ENCODE results near the gene DSG3.

DSG3 gene

GRCh38 chr18:31497404-31497835 lies 49.9 kb downstream of the DSG3 start:
- no peak for TF ChIP-seq CTBP1 (IDR thresholded peaks at IDR 0.05; ENCODE audit: borderline replicate concordance)
- ChIA-PET CTCF (no interaction called here), POLR2A (interaction anchor here (1.1 to 2.3 kb wide), 4 partner anchors 13 to 456 kb away, joined by 3 to 8 read pairs (median 3); partner anchors contain the start of gene DSC3)

GRCh38 chr18:31497836-31498573 lies 50.5 kb downstream of the DSG3 start, which contains the start of gene DSG2:
Gene DSG2, plus strand, starts transcription at chr18:31498177. Its CDS starts 75 bp downstream, at chr18:31498252.
- DNase-seq (ENCODE audit: extremely low spot score): peak; percentile 91
- TF ChIP-seq L3MBTL2 (conservative IDR thresholded peaks at IDR 0.05) (peak; percentile 80), LEF1 (IDR thresholded peaks at IDR 0.05; ENCODE audit: borderline replicate concordance) (peak; percentile 12; the same call in 1 of the 2 replicates), FOXM1 (IDR thresholded peaks at IDR 0.05; ENCODE audit: borderline replicate concordance) (no peak)
- CTCF ChIA-PET: no interaction called here
- POLR2A ChIA-PET: interaction anchor here (1.2 to 2.3 kb wide), 3 partner anchors 13 to 456 kb away, joined by 3 to 8 read pairs (median 3); partner anchors contain the start of gene DSC3

More at GRCh38 chr18:31497404-31497835, 49.9 kb downstream of the DSG3 start:
- DNase-seq (ENCODE audit: extremely low spot score): no peak

- peak; percentile 50 for DNase-seq (ENCODE audit: extremely low spot score)
- TF ChIP-seq L3MBTL2 (conservative IDR thresholded peaks at IDR 0.05) (peak; percentile 82), ARNT (IDR thresholded peaks at IDR 0.05) (no peak), PKNOX1 (IDR thresholded peaks at IDR 0.05) (no peak)
- POLR2A ChIA-PET: interaction anchor here (1.4 to 2.3 kb wide), 2 partner anchors 13 to 457 kb away, joined by 3 to 8 read pairs; partner anchors contain the start of gene DSC3
- CTCF ChIA-PET: no interaction called here
Observed at GRCh38 chr18:31498574-31499524, 51.3 kb downstream of the DSG3 start.

- ChIA-PET CTCF (interaction anchor here (1.0 kb wide), 1 partner anchor 12 kb away, joined by 3 read pairs; no protein-coding TSS in a partner anchor), POLR2A (interaction anchor here (0.8 kb wide), 1 partner anchor 12 kb away, joined by 5 read pairs; no protein-coding TSS in a partner anchor)
- TF ChIP-seq SUZ12 (IDR thresholded peaks at IDR 0.05): no peak
- TF ChIP-seq BHLHE40 (IDR thresholded peaks at IDR 0.05; ENCODE audit: borderline replicate concordance): no peak
- no peak for TF ChIP-seq ELF4 (IDR thresholded peaks at IDR 0.05)
- no peak for DNase-seq (ENCODE audit: extremely low spot score)
Observed at GRCh38 chr18:31500051-31500688, 52.6 kb downstream of the DSG3 start.

GRCh38 chr18:31503011-31503410 lies 55.5 kb downstream of the DSG3 start:
- TF ChIP-seq BHLHE40 (IDR thresholded peaks at IDR 0.05; ENCODE audit: borderline replicate concordance): no peak
- no peak for TF ChIP-seq FOXM1 (IDR thresholded peaks at IDR 0.05; ENCODE audit: borderline replicate concordance)
- no peak for TF ChIP-seq NFRKB (IDR thresholded peaks at IDR 0.05)
- no peak for TF ChIP-seq FOXK2 (IDR thresholded peaks at IDR 0.05)
- TF ChIP-seq SP1 (IDR thresholded peaks at IDR 0.05): no peak
- TF ChIP-seq LEF1 (IDR thresholded peaks at IDR 0.05; ENCODE audit: borderline replicate concordance): no peak
- no peak for TF ChIP-seq CTBP1 (IDR thresholded peaks at IDR 0.05; ENCODE audit: borderline replicate concordance)
- TF ChIP-seq ZNF384 (IDR thresholded peaks at IDR 0.05): no peak
- TF ChIP-seq PKNOX1 (IDR thresholded peaks at IDR 0.05): no peak
- no peak for TF ChIP-seq ARNT (IDR thresholded peaks at IDR 0.05)
- no peak for TF ChIP-seq FOXA1 (IDR thresholded peaks at IDR 0.05)
- TF ChIP-seq TARDBP (IDR thresholded peaks at IDR 0.05): no peak
- ChIA-PET POLR2A (interaction anchor here (1.0 kb wide), 1 partner anchor 461 kb away, joined by 4 read pairs; no protein-coding TSS in a partner anchor), CTCF (interaction anchor here (0.7 to 1.1 kb wide), 2 partner anchors 78 to 119 kb away, joined by 3 to 5 read pairs; no protein-coding TSS in a partner anchor)
- DNase-seq (ENCODE audit: extremely low spot score): no peak

GRCh38 chr18:31504455-31505147 lies 57.1 kb downstream of the DSG3 start:
- DNase-seq (ENCODE audit: extremely low spot score): no peak
- TF ChIP-seq ARNT (IDR thresholded peaks at IDR 0.05) (no peak), L3MBTL2 (conservative IDR thresholded peaks at IDR 0.05) (no peak), HDGF (IDR thresholded peaks at IDR 0.05; ENCODE audit: borderline replicate concordance) (no peak), CTBP1 (IDR thresholded peaks at IDR 0.05; ENCODE audit: borderline replicate concordance) (no peak)
- ChIA-PET POLR2A (no interaction called here), CTCF (no interaction called here)
